Mesodermal cell (in vitro differentiated cells): ENCODE data around the gene SPTBN4.
"Not testable (repeated sequence)": the region's sequence is repeated elsewhere in the genome, so short reads cannot be mapped to it uniquely, and the experiment has no call there.

Source experiments
- H3K27ac ChIP-seq: 2 replicates; pipeline ENCODE4 v1.7.0; 2013; ENCODE audit warnings: mild to moderate bottlenecking, low read depth, low read length, moderate library complexity; ENCODE audit not compliant: severe bottlenecking
- H3K36me3 ChIP-seq: 2 replicates; pipeline ENCODE4 v1.7.1; 2013; ENCODE audit warnings: mild to moderate bottlenecking, low read length, moderate library complexity; ENCODE audit not compliant: control insufficient read depth, insufficient read depth
- H3K4me1 ChIP-seq: one replicate; pipeline ENCODE4 v1.7.1; 2013; ENCODE audit warnings: mild to moderate bottlenecking, low read length; ENCODE audit not compliant: insufficient read depth, control insufficient read depth, poor library complexity, severe bottlenecking
- H3K4me3 ChIP-seq: 2 replicates; pipeline ENCODE4 v1.7.0; 2013; ENCODE audit warnings: low read length, control low read depth, mild to moderate bottlenecking; ENCODE audit not compliant: insufficient read depth, poor library complexity, severe bottlenecking; ENCODE audit errors: extremely low read depth
- H3K9me3 ChIP-seq: 2 replicates; pipeline ENCODE4 v1.7.1; 2013; ENCODE audit warnings: mild to moderate bottlenecking, low read length, moderate library complexity; ENCODE audit not compliant: control insufficient read depth
- WGBS, 2 experiments: methylation state at CpG; one replicate each; pipeline ENCODE4 v1.1.5; 2013; ENCODE audit warnings: missing lambda C conversion rate in 2 of 2; ENCODE audit not compliant: insufficient coverage in 2 of 2; 5-methylcytosine and 5-hydroxymethylcytosine counted together

SPTBN4 gene

GRCh38 chr19:40530091-40530901 is 63.5 kb downstream of the SPTBN4 start:
- 4 to 7% methylated on average over 20 to 35 of the region's 75 CpGs for WGBS, 2 experiments
- Histone ChIP-seq H3K36me3 (no peaks in the 10 kb centered on the region), H3K27ac (no peak overlapping the region), H3K4me1 (peaks cover 7% of the 10 kb centered on the region), H3K4me3 (peak overlapping the region; percentile 19), H3K9me3 (no peaks in the 10 kb centered on the region)

DNA sequence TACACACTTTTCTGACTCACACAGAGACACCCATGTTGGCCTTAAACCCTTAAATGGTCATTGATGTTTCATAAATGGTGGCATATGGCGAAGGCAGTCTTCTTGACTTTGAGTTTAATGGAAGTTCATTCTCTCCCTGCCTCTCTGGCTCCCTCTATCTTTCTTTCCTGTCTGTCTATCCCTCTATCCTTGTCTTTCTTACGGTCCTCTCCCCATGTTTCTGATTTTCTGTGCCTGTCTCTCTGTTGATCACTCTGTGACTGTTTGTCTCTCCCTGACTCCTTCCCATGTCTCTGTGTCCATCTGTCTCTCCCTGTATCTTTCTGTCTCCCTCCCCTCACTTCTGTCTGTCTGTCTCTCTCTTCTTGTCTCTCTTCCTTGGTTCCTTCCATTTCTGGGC is 66.7 kb downstream of the SPTBN4 start:
- Histone ChIP-seq H3K36me3 (no peaks in the 10 kb centered on the region), H3K4me3 (no peak overlapping the region), H3K9me3 (no peaks in the 10 kb centered on the region), H3K4me1 (peaks cover 7% of the 10 kb centered on the region), H3K27ac (no peak overlapping the region)
- WGBS, 2 experiments, result 45 to 64% methylated on average over 1 to 2 of the region's 2 CpGs

GRCh38 chr19:40534148-40534547 is 67.3 kb downstream of the SPTBN4 start:
- no peaks in the 10 kb centered on the region for H3K9me3 ChIP-seq
- H3K27ac ChIP-seq, result no peak overlapping the region
- WGBS, 2 experiments, result 79 to 89% methylated on average over 4 of the region's 4 CpGs
- peaks cover 7% of the 10 kb centered on the region for H3K4me1 ChIP-seq
- H3K4me3 ChIP-seq, result no peak overlapping the region
- no peaks in the 10 kb centered on the region for H3K36me3 ChIP-seq

DNA sequence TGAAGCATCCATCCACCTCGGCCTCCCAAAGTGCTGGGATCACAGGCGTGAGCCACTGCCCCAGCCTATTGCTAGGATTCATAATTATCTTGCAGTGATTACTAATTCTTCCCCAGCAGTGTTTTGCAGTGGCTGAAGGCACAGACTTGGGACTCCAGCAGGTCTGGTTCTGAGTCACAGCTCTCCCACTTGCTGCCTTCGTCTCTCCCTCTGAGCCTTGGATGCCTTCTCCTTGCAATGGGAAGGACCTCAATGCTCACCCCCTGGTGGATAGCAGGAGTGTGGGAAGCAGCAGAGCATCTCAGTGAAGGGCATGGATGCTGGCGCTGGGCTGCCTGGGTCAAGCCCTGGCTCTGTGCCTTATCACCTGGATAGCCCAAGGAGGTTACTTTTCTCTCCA is 72.3 kb downstream of the SPTBN4 start:
- 77 to 81% methylated on average over 3 to 4 of the region's 4 CpGs for WGBS, 2 experiments
- Histone ChIP-seq H3K4me3 (no peak overlapping the region), H3K4me1 (no peaks in the 10 kb centered on the region), H3K36me3 (no peaks in the 10 kb centered on the region), H3K27ac (no peak overlapping the region), H3K9me3 (no peaks in the 10 kb centered on the region)

- 85 to 86% methylated on average over 5 of the region's 6 CpGs for WGBS, 2 experiments
- H3K4me1 ChIP-seq, result no peaks in the 10 kb centered on the region
- H3K9me3 ChIP-seq, result peaks cover 4% of the 10 kb centered on the region
These were observed 75.5 kb downstream of the SPTBN4 start for GRCh38 chr19:40542202-40542859.

GRCh38 chr19:40543029-40543597 is 76.3 kb downstream of the SPTBN4 start:
- H3K4me1 ChIP-seq, result no peaks in the 10 kb centered on the region
- no peaks in the 10 kb centered on the region for H3K36me3 ChIP-seq
- H3K27ac ChIP-seq, result no peak overlapping the region
- peaks cover 4% of the 10 kb centered on the region for H3K9me3 ChIP-seq
- no peak overlapping the region for H3K4me3 ChIP-seq
- WGBS, 2 experiments, result 91 to 100% methylated on average over 3 to 4 of the region's 6 CpGs

More at GRCh38 chr19:40542202-40542859, 75.5 kb downstream of the SPTBN4 start:
- no peaks in the 10 kb centered on the region for H3K36me3 ChIP-seq
- H3K4me3 ChIP-seq, result no peak overlapping the region
- no peak overlapping the region for H3K27ac ChIP-seq

GRCh38 chr19:40546153-40546841 is 79.5 kb downstream of the SPTBN4 start:
- H3K4me1 ChIP-seq, H3K4me3 ChIP-seq, H3K27ac ChIP-seq, H3K36me3 ChIP-seq, H3K9me3 ChIP-seq: not testable (repeated sequence)
- WGBS, 2 experiments, result 14% methylated on average over 1 of the region's 3 CpGs; no CpG with 5 or more reads in 1 of the 2 experiments

DNA sequence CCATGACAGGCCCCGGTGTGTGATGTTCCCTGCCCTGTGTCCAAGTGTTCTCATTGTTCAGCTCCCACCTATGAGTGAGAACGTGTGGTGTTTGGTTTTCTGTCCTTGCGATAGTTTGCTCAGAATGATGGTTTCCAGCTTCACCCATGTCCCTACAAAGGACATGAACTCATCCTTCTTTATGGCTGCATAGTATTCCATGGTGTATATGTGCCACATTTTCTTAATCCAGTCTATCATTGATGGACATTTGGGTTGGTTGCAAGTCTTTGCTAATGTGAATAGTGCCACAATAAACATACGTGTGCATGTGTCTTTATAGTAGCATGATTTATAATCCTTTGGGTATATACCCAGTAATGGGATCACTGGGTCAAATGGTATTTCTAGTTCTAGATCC is 80.4 kb downstream of the SPTBN4 start:
- H3K9me3 ChIP-seq, H3K27ac ChIP-seq, H3K36me3 ChIP-seq, H3K4me1 ChIP-seq, H3K4me3 ChIP-seq: not testable (repeated sequence)
- WGBS, 2 experiments, result no CpG with 5 or more reads among the region's 4 CpGs

- H3K4me1 ChIP-seq, result no peaks in the 10 kb centered on the region
- H3K4me3 ChIP-seq, result no peak overlapping the region
- no peaks in the 10 kb centered on the region for H3K36me3 ChIP-seq
- H3K27ac ChIP-seq, result no peak overlapping the region
- H3K9me3 ChIP-seq, result peaks cover 4% of the 10 kb centered on the region
- WGBS, 2 experiments, result no CpG with 5 or more reads among the region's 1 CpG
These were observed 81.0 kb downstream of the SPTBN4 start for GRCh38 chr19:40547836-40548235.

GRCh38 chr19:40549007-40549708 is 82.4 kb downstream of the SPTBN4 start:
- Histone ChIP-seq H3K36me3 (no peaks in the 10 kb centered on the region), H3K9me3 (peaks cover 4% of the 10 kb centered on the region), H3K4me3 (no peak overlapping the region), H3K27ac (no peak overlapping the region), H3K4me1 (no peaks in the 10 kb centered on the region)
- WGBS, 2 experiments, result 2 to 7% methylated on average over 22 to 30 of the region's 43 CpGs
